GM18868 (cell line): Measurements from ENCODE around the gene ZFHX3.

ENCODE experiments used
- ATAC-seq: cut with Tn5 transposase; IDR thresholded peaks from one replicate; pipeline ENCODE4 v1.9.1; 2021; ENCODE audit warnings: mild to moderate bottlenecking, moderate library complexity; ENCODE audit not compliant: unreplicated experiment

The ZFHX3 gene

GRCh38 chr16:72837846-72838585 lies 209.9 kb downstream of the ZFHX3 start:
- ATAC-seq, result no peak

DNA sequence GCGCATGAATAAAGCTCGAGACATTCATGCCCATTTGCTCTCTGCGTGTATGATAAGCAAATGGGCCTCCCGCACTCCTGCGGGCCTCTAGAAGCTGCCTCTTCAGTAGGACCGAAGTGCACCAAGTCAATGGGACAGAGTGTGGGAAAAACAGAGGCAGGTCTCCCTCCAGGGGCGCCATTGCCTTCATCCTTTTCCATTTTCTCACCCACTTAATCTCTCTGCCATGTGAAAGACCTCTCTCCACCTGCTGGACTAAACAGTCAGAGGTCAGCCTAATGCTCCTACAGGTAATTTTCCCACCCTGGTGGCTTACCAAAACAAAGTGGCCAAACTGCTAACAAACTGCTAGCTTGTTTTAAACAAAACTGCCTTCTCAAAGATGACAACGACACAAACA lies 210.9 kb downstream of the ZFHX3 start:
- ATAC-seq, result no peak

GRCh38 chr16:72836181-72836580 lies 211.7 kb downstream of the ZFHX3 start:
- no peak for ATAC-seq

GRCh38 chr16:72835086-72835485 lies 212.8 kb downstream of the ZFHX3 start:
- no peak for ATAC-seq

DNA sequence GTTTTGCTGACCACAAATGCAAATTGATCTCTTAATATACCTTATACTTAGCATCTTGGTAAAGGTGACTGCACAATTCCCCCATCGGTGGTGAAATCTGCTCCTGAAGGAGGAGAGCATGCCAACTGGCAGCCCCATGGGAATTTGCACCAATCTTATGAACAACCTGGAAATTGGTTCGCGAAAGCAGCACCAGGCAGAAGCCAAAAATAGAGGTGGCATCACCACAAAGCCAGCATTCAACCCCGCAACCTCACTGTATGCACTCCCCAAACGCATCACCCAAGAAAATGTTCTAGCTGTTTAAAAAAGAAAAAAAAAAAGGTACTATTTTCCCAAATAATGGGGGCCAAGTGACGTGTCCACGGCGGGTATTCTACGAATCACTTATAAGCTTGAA lies 213.4 kb downstream of the ZFHX3 start:
- no peak for ATAC-seq

DNA sequence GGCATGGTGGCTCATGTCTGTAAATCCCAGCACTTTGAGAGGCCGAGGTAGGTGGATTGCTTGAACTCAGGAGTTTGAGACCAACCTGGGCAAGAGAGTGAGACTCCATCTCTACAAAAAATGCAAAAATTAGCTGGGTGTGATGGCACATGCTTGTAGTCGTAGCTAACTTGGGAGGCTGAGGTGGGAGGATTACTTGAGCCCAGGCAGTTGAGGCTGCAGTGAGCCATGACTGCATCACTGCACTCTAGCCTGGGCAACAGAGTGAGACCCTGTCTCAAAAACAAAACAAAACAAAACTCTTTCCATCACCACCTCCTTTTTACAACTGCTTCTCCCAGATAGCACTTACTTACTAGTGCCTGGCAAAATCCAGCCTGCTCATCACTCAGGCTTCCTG lies 214.0 kb downstream of the ZFHX3 start:
- no peak for ATAC-seq

DNA sequence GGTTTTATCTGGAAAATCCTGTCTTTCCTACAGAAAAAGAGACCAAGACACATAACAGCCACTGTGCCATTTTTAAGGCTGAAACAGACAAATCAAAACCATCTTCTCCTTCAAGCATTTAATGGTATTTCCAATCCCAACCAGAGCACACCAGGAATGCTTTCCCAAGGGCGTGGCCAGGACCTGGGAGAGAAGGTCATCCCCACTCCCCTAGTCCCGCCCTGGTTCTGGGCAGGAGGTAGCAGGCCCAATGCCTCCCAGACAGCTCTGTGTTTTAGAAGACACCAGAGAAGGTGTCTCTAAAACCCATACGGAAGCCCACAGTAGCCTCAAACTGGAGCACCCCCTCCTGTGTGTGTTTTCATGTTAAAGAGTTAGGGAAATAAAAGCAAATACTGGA lies 214.4 kb downstream of the ZFHX3 start:
- no peak for ATAC-seq

DNA sequence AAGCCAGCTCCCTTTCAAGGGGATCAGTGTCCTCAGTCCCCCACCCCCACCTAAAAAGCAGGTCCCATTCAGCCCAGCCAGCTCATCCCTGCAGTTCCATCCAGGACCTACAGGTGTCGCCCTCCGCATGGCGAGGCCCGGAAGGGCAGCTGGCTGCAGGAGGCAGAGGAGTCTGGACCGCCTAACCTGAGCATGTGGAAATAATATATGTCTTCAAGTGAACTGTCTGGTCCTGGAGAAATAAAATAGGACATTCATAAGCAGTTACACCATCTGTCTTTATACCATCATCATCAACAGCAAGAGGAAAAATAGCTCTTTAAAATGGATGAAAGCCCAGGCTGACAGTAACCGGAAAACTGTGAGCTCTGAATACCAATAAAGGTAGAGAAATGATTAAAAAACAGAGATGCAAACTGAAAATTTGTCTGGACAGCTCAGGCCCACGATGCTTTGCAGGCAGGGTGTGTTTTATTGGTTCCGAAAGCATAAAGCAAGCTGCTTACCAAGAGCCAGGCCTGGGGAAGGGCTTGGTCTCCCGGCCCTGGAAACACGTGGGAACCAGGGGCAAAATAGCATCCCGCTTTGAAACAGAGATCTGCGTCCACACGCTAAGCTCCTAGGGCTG lies 215.2 kb downstream of the ZFHX3 start:
- ATAC-seq, result peak; percentile 67

DNA sequence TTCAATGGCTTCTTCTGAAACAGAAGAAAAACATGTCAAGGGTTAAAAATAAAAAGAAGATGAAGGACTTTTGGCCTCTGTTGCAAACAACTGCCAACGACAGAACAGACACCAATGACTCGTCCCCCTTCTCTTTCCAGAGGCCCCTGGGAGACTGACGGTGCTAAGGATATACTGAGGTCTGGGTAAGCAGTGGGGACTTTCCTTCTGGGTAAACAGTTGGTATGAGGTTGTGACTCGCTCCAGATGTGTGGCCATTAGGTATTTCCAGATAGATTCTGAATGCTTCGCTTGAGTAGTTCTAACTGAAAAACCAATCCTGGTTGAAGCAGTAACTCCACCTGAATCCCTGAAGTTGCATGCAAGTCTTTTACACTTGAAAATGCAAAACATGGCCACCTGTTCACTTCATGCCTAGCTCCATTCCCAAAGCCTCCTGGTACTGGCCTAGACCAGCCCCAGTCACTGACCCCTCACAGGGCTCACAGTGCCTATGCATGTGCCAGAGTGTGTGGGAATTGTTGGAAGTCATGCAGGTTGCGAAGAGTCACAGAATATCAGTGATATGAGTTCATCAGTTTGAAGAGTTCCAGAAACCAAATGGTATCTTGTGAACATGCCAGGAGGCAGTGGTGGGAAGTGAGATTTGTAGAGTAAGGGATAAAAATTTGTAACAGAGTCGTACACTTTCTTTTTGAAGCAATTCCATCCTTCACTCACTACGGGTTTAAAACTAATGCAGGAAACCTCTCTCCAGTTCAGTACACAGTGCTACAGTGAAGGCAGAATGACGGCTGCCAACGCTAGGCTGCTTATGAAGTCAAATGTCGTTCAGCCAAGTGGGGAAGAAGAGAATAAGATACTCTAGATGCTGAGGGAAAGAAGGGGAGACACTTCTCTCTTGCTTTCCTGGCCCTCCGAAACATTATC lies 217.8 kb downstream of the ZFHX3 start:
- ATAC-seq, result peak; percentile 46

- no peak for ATAC-seq
Observed at GRCh38 chr16:72827866-72828265, 220.1 kb downstream of the ZFHX3 start.

DNA sequence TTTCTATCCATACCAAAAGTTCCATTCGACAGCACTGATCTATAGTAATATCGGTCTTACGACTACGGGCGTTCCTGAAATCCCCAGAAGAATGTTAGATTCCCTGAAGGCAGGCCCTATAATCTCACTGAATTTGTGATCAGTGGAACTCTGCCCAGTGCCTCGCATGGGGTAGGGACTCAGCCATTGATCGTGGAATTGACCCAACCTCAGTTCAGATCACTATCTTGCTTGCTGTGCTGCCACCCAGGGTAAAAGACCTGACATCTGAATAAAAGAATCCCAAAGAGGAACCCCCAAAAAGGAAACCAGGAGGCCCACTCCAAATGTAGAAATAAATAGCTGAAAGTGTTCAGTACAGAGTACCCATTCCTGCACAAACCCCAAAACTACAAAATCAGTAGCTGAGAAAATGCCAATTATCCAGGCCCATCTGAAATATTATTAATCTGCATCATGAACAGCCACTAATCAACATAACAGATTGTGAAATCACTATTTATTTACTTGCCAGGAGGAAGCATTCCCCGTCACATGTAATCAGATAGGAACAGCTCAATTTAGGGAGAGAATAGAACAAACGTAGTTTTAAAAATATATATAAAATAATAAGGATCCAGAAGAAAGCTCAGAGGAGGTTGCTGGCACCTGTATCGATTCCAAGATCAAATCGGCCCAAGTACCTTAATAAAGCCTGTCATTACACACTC lies 221.9 kb downstream of the ZFHX3 start:
- ATAC-seq, result no peak

GRCh38 chr16:72824761-72825160 lies 223.2 kb downstream of the ZFHX3 start:
- ATAC-seq, result no peak

GRCh38 chr16:72824027-72824426 lies 223.9 kb downstream of the ZFHX3 start:
- ATAC-seq, result no peak

DNA sequence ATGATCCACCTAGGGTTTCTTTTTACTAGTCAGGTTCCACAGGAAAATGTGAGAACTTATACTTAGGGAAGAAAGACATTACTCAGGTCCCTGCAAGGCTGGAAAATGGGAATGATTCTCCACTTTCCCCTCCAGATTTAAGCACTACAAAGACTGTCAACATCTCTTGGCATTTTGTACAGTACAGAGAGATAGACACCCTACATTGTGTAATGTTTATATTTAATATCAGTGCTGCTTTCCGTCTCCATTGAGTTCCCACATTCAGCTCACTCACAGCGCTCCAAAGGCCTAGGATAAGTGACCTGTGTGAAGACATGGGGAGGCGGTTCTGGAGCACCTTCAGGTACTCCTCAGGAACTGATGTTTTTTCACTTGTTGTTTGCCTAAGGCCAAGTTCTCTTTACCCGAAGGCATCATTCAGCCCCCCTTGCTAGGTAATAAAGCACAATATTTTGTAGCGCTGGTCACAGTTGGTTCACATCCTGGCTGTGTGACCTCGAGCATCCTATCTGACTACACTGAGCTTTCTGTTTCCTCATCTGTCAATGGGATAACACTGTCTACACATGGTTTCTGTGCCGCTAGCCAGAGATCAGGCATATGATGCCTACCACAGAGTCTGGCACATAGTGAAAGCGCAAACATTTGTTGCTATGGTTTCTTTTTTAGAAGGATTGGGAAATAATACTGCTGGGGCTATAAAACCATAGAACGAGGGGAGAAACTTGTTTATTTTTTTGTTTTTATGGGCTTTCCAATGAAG lies 226.6 kb downstream of the ZFHX3 start:
- no peak for ATAC-seq

DNA sequence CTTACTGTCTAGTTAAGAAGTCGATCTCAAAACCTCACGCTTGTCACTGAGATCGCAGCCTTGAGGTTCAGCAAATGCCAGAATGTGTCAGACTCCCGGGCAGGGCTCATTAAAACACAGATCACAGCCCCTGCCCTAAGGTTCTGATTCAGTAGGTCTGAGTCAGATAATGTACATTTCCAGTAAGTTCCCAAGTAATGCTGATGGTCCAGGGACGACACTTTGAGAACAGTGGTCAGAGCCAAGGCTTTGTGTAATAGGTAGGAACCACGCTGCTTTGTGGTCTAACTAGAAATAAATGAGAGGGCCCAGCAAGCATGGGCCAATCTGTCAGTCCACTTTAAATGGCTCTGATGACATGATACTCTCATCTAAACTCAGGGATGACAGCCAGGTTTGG lies 228.6 kb downstream of the ZFHX3 start:
- ATAC-seq, result no peak

- ATAC-seq, result no peak
Observed at GRCh38 chr16:72818236-72818845, 229.6 kb downstream of the ZFHX3 start.

GRCh38 chr16:72815348-72816318 lies 232.3 kb downstream of the ZFHX3 start:
- peak; percentile 69 for ATAC-seq

- ATAC-seq, result no peak
Observed at GRCh38 chr16:72814226-72814625, 233.7 kb downstream of the ZFHX3 start.

DNA sequence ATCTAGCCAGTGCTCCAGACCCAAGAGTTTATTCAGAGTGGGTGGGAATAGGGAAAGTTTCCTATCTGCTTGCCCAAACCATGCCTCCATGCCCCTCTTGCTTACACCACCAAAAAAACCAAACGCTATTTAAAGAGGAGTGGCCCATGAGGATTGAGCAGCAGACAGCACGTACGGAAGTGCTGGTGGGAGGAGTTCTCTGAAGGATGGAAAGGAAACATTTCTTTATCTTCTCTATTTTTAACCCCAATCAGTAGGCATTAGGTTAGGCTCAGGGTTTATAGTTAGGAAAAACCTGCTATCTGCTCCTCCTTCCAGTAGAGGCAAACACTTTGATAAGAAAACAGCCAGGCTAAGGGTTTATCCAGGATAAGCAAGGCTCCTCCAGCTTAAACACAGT lies 235.3 kb downstream of the ZFHX3 start:
- ATAC-seq, result no peak
